Left ventricle myocardium inferior (tissue), 1 donor: ENCODE measurements around the gene YY1. TPM values are rescaled to one million over a fixed set of nuclear protein-coding genes. Genes with fewer than 3 reads are reported as not detected.

Experiments used
- DNase-seq: peaks from one replicate; pipeline ENCODE4 v3.0.0-alpha.2; 2020
- H3K27ac ChIP-seq: fragments of 200-600 bp; replicated peaks from 2 replicates; pipeline ENCODE4 v1.8.0; 2021
- H3K27me3 ChIP-seq: fragments of 200-600 bp; 2 replicates; pipeline ENCODE4 v1.8.0; 2021; ENCODE audit warnings: low read depth
- H3K36me3 ChIP-seq: fragments of 200-600 bp; 2 replicates; pipeline ENCODE4 v1.8.0; 2021
- H3K4me1 ChIP-seq: fragments of 200-600 bp; 2 replicates; pipeline ENCODE4 v1.8.0; 2021
- H3K4me3 ChIP-seq: fragments of 200-600 bp; 2 replicates; pipeline ENCODE4 v1.8.0; 2021; ENCODE audit warnings: mild to moderate bottlenecking, moderate library complexity
- H3K9me3 ChIP-seq: fragments of 200-600 bp; replicated peaks from 2 replicates; pipeline ENCODE4 v1.8.0; 2021
- CTCF ChIP-seq: fragments of 200-600 bp; IDR thresholded peaks from 2 replicates; pipeline ENCODE4 v1.8.0; 2021; ENCODE audit warnings: antibody characterized with exemption, mild to moderate bottlenecking, borderline replicate concordance
- intact Hi-C: fragments of 100-400 bp; cut with micrococcal nuclease; formaldehyde crosslinking; loops from one replicate; pipeline ENCODE4 v1.11.0; 2022
- total RNA-seq: library from RNA; stranded (reverse); fragmentation: NEBNext Ultra II Directional; extraction: Animal tissue kit (Norgen Biotek cat#: 25700); gene quantifications from one replicate; pipeline ENCODE4 v1.2.1, GENCODE V29; 2021
- donor health status: DM: no; HTN: yes; CAD: no; lungs with severe emphysema.

The YY1 gene
- total RNA-seq, 1 donor from 2014 or later, result 44.7 TPM

GRCh38 chr14:100212476-100213333 lies 26.2 kb upstream of the YY1 start:
- Histone ChIP-seq H3K27me3 (no peaks in the 10 kb centered on the region), H3K9me3 (no peaks in the 10 kb centered on the region), H3K4me3 (no peak overlapping the region), H3K4me1 (peaks cover 18% of the 10 kb centered on the region), H3K27ac (peak overlapping the region; percentile 93), H3K36me3 (no peaks in the 10 kb centered on the region)
- no peak for TF ChIP-seq CTCF
- intact Hi-C loops, result no loop called here
- DNase-seq, result no peak

GRCh38 chr14:100213587-100213955 lies 25.4 kb upstream of the YY1 start:
- no peaks in the 10 kb centered on the region for H3K27me3 ChIP-seq
- TF ChIP-seq CTCF, result no peak
- no peak for DNase-seq
- H3K27ac ChIP-seq, result peak overlapping the region; percentile 93
- peak overlapping the region; percentile 75 for H3K4me3 ChIP-seq
- intact Hi-C loops, result no loop called here
- H3K9me3 ChIP-seq, result no peaks in the 10 kb centered on the region
- peaks cover 18% of the 10 kb centered on the region for H3K4me1 ChIP-seq
- H3K36me3 ChIP-seq, result no peaks in the 10 kb centered on the region

- Histone ChIP-seq H3K4me3 (peak overlapping the region; percentile 75), H3K27me3 (no peaks in the 10 kb centered on the region), H3K27ac (peak overlapping the region; percentile 93), H3K4me1 (peaks cover 18% of the 10 kb centered on the region), H3K36me3 (no peaks in the 10 kb centered on the region), H3K9me3 (no peaks in the 10 kb centered on the region)
- intact Hi-C loops, result no loop called here
- TF ChIP-seq CTCF, result no peak
- peak; percentile 93 for DNase-seq
Observed at GRCh38 chr14:100213956-100214769, 24.8 kb upstream of the YY1 start.

GRCh38 chr14:100214770-100215083 lies 24.2 kb upstream of the YY1 start:
- peak overlapping the region; percentile 93 for H3K27ac ChIP-seq
- H3K4me1 ChIP-seq, result peaks cover 18% of the 10 kb centered on the region
- peak overlapping the region; percentile 75 for H3K4me3 ChIP-seq
- H3K27me3 ChIP-seq, result no peaks in the 10 kb centered on the region
- H3K9me3 ChIP-seq, result no peaks in the 10 kb centered on the region
- no peak for DNase-seq
- no peaks in the 10 kb centered on the region for H3K36me3 ChIP-seq
- no peak for TF ChIP-seq CTCF
- intact Hi-C loops, result no loop called here

- intact Hi-C loops, result no loop called here
- H3K9me3 ChIP-seq, result no peaks in the 10 kb centered on the region
- H3K27ac ChIP-seq, result peak overlapping the region; percentile 93
Observed at GRCh38 chr14:100215330-100215885, 23.5 kb upstream of the YY1 start.

More at GRCh38 chr14:100215330-100215885, 23.5 kb upstream of the YY1 start:
- peaks cover 18% of the 10 kb centered on the region for H3K4me1 ChIP-seq
- H3K27me3 ChIP-seq, result no peaks in the 10 kb centered on the region
- no peak for DNase-seq
- H3K4me3 ChIP-seq, result no peak overlapping the region
- no peaks in the 10 kb centered on the region for H3K36me3 ChIP-seq
- no peak for TF ChIP-seq CTCF
